GM23338 (cell line): ENCODE results near the gene TPRX1.
"Not testable (repeated sequence)": the region's sequence is repeated elsewhere in the genome, so short reads cannot be mapped to it uniquely, and the experiment has no call there.

Experiments
- CREB1 ChIP-seq: fragments of 250-450 bp; sonication (Bioruptor Pico); IDR thresholded peaks from 2 replicates; pipeline ENCODE4 v1.5.0; 2020; ENCODE audit warnings: low read depth, mild to moderate bottlenecking, moderate library complexity
- CTCF ChIP-seq, 2 experiments: fragments of 200-600 bp in 1 of 2; sonication (generic) in 1 of 2; conservative IDR thresholded peaks; 2 replicates each; pipeline versions ENCODE4 v1.5.1 to v1.6.1; 2016 to 2017; ENCODE audit warnings: antibody characterized with exemption in 2 of 2, low read depth in 2 of 2, mild to moderate bottlenecking in 2 of 2, moderate library complexity in 1 of 2
- EZH2 ChIP-seq: fragments of 200-600 bp; sonication (generic); IDR thresholded peaks from one replicate; pipeline ENCODE4 v1.8.0; 2017; ENCODE audit warnings: antibody characterized with exemption, mild to moderate bottlenecking, low read depth; ENCODE audit not compliant: unreplicated experiment
- EZH2phosphoT487 ChIP-seq: fragments of 200-600 bp; sonication (generic); IDR thresholded peaks from one replicate; pipeline ENCODE4 v1.8.1; 2018; ENCODE audit warnings: antibody characterized with exemption; ENCODE audit not compliant: unreplicated experiment
- JUNB ChIP-seq: IDR thresholded peaks from one replicate; pipeline ENCODE4 v1.6.1; 2016; ENCODE audit warnings: antibody characterized with exemption; ENCODE audit not compliant: unreplicated experiment
- NANOG ChIP-seq: IDR thresholded peaks from 2 replicates; pipeline ENCODE4 v1.6.1; 2016; ENCODE audit warnings: antibody characterized with exemption, borderline replicate concordance
- POLR2AphosphoS5 ChIP-seq: IDR thresholded peaks from 2 replicates; pipeline ENCODE4 v1.6.1; 2016; ENCODE audit warnings: antibody characterized with exemption, low read depth
- REST ChIP-seq: IDR thresholded peaks from one replicate; pipeline ENCODE4 v1.6.1; 2018; ENCODE audit warnings: antibody characterized with exemption; ENCODE audit not compliant: unreplicated experiment
- STAT1 ChIP-seq: IDR thresholded peaks from one replicate; pipeline ENCODE4 v1.6.1; 2016; ENCODE audit warnings: antibody characterized with exemption; ENCODE audit not compliant: unreplicated experiment
- ZNF331 ChIP-seq: fragments of 250-450 bp; sonication (Bioruptor Pico); IDR thresholded peaks from 2 replicates; pipeline ENCODE4 v1.5.0; 2020; ENCODE audit warnings: low read depth, mild to moderate bottlenecking, moderate library complexity
- ZNF462 ChIP-seq: fragments of 250-450 bp; sonication (Bioruptor Pico); IDR thresholded peaks from 2 replicates; pipeline ENCODE4 v1.5.0; 2020; ENCODE audit warnings: mild to moderate bottlenecking, moderate library complexity

GRCh38 chr19:47803148-47803547, 1.2 kb downstream of the TPRX1 start:
- not testable (repeated sequence) for TF ChIP-seq CTCF (conservative IDR thresholded peaks at IDR 0.05; ENCODE audit: low read depth in 2 of 2); EZH2phosphoT487; POLR2AphosphoS5; EZH2; REST; CREB1 (CRISPR knock-in tag); JUNB; ZNF462 (CRISPR knock-in tag); NANOG; ZNF331; STAT1
